ENCODE results near the gene CMKLR1. TPM values are rescaled to one million over a fixed set of nuclear protein-coding genes. Genes with fewer than 3 reads are reported as not detected.

CMKLR1 gene, protein sequence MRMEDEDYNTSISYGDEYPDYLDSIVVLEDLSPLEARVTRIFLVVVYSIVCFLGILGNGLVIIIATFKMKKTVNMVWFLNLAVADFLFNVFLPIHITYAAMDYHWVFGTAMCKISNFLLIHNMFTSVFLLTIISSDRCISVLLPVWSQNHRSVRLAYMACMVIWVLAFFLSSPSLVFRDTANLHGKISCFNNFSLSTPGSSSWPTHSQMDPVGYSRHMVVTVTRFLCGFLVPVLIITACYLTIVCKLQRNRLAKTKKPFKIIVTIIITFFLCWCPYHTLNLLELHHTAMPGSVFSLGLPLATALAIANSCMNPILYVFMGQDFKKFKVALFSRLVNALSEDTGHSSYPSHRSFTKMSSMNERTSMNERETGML
- total RNA-seq (2013): 21.8 TPM
- polyA plus RNA-seq (10 to 100 TPM in 1 of 3 donors, 1 to 10 TPM in 2; 7.5 to 11.6 (median 7.9) TPM), polyA minus RNA-seq (13.6 and 30.7 TPM in 2 replicates), total RNA-seq (0.59 to 14.0 (median 5.4) reads per million in 11 experiments)

DNA sequence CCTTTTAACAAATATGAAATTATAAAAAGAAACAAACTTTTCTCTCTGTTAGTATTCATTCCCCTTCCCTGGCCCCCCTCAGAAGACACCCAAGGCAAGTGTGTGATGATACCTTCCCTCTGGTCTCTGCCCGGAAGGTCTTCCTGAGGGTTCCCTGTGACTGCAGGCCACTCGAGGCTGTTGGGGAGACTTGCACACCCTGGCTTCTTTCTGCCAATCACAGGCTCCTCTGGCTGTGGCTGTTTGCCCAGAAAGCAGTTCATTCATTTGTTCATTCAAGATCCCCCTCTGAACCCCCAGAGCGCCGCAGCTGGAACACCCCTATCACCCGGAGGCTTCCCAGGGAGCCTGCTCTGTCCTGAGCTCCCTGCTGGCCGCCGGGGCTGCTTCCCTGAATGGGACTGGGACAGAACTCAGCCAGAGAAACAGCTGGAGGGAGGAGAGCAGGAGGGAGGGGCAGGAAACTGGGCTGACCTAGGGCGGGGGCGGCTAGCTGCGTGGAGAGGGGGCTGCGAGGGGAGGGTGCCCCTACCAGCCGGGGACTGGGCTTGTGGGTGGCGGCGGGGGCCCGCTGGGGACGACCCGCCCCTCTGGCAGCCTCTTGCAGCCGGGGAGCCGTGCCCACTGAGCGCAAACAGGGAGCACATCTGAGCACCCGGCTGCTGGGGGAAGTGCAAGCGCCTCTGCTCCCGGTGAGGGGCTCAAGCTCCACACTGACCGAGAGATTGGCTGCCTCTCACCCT is at the start of gene CMKLR1:
Gene CMKLR1, minus strand, starts transcription at position 397 of the 743 bp plus-strand sequence. CDS start 45,720 bp downstream, outside the sequence.
- no peaks in the 10 kb centered on the region for H4K20me1 ChIP-seq (ENCODE audit: insufficient read depth, low read length)
- H3K27ac Mint-ChIP-seq: peak within 1 kb of the TSS in 6 of 7 donors; percentile 20 to 82 (median 58)
- no peaks in the 10 kb centered on the region for H3K9me3 ChIP-seq (replicated peaks in 1 of 2; ENCODE audit: control insufficient read depth in 1 of 2, insufficient read depth in 1 of 2, low read length in 2 of 2)
- H3K4me3 ChIP-seq (replicated peaks in 1 of 3; ENCODE audit: low read depth in 2 of 3, low read length in 3 of 3): peak within 1 kb of the TSS; percentile 35 to 76 (median 48)
- no peaks in the 10 kb centered on the region for H3K36me3 ChIP-seq (replicated peaks in 1 of 2; ENCODE audit: control insufficient read depth in 1 of 2, insufficient read depth in 2 of 2, low read length in 2 of 2)
- 6% methylated on average over 24 of the region's 24 CpGs for WGBS (ENCODE audit: insufficient coverage)
- no peaks in the 10 kb centered on the region for H3K27me3 ChIP-seq (ENCODE audit: control insufficient read depth in 2 of 2, insufficient read depth in 2 of 2, low read length in 2 of 2)
- peaks cover 0 to 15% (median 6%) of the 10 kb centered on the region in 3 donors for H3K27me3 Mint-ChIP-seq (ENCODE audit: low read depth in 3 of 3)
- H3K36me3 Mint-ChIP-seq: peaks cover 2 to 3% of the 10 kb centered on the region in 2 donors
- peaks cover 61% of the 10 kb centered on the region for H3K4me1 Mint-ChIP-seq
- peak within 1 kb of the TSS; percentile 83 for H3K4me2 ChIP-seq (replicated peaks; ENCODE audit: extremely low read depth, low read length, poor library complexity, severe bottlenecking)
- intact Hi-C loops (cut with micrococcal nuclease): no loop called here
- peak in 2 of 3 donors; percentile 16 to 37 for DNase-seq
- no peaks in the 10 kb centered on the region for H3K9me3 Mint-ChIP-seq
- peak within 1 kb of the TSS; percentile 94 for H2AFZ ChIP-seq (ENCODE audit: insufficient read depth, low read depth, low read length, poor library complexity, severe bottlenecking)
- peak within 1 kb of the TSS in 1 of 2 donors; percentile 42 for H3K27ac ChIP-seq (ENCODE audit: low read depth in 1 of 2, low read length in 2 of 2)
- TF ChIP-seq, protein P1, sequence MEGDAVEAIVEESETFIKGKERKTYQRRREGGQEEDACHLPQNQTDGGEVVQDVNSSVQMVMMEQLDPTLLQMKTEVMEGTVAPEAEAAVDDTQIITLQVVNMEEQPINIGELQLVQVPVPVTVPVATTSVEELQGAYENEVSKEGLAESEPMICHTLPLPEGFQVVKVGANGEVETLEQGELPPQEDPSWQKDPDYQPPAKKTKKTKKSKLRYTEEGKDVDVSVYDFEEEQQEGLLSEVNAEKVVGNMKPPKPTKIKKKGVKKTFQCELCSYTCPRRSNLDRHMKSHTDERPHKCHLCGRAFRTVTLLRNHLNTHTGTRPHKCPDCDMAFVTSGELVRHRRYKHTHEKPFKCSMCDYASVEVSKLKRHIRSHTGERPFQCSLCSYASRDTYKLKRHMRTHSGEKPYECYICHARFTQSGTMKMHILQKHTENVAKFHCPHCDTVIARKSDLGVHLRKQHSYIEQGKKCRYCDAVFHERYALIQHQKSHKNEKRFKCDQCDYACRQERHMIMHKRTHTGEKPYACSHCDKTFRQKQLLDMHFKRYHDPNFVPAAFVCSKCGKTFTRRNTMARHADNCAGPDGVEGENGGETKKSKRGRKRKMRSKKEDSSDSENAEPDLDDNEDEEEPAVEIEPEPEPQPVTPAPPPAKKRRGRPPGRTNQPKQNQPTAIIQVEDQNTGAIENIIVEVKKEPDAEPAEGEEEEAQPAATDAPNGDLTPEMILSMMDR (IDR thresholded peaks at IDR 0.05): no peak
- peaks cover 2% of the 10 kb centered on the region for H3K79me2 ChIP-seq (ENCODE audit: insufficient read depth, low read length)
- peaks cover 58 to 64% of the 10 kb centered on the region in 2 donors for H3K4me1 ChIP-seq (ENCODE audit: control insufficient read depth in 1 of 2, insufficient read depth in 2 of 2, low read length in 2 of 2)
- H3K9ac ChIP-seq (ENCODE audit: insufficient read depth, low read length, poor library complexity, severe bottlenecking): peak within 1 kb of the TSS; percentile 53
- peak within 1 kb of the TSS; percentile 76 to 95 for H3K4me3 Mint-ChIP-seq

DNA sequence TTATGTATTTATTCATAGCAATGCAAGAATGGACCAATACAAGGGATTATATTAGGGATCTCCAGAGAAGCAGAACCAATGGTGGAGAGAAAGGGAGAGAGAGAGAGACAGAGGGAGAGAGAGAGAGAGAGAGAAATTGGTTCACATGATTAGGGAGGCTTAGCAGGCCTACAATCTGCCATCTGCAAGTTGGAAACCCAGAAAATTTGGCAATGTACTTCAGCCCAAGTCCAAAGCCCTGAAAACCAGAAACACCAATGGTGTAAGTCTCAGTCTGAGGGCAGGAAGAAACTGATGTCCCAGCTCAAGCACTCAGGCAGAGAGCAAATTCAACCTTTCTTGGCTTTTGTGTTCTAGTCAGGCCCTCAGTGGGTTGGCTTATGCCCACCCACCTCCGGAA is 48.7 kb upstream of the CMKLR1 start:
- Histone ChIP-seq H3K4me1 (ENCODE audit: control insufficient read depth in 1 of 2, insufficient read depth in 2 of 2, low read length in 2 of 2) (no peaks in the 10 kb centered on the region), H3K36me3 (replicated peaks in 1 of 2; ENCODE audit: control insufficient read depth in 1 of 2, insufficient read depth in 2 of 2, low read length in 2 of 2) (no peaks in the 10 kb centered on the region), H3K9ac (ENCODE audit: insufficient read depth, low read length, poor library complexity, severe bottlenecking) (no peak overlapping the region), H3K4me3 (replicated peaks in 1 of 3; ENCODE audit: low read depth in 2 of 3, low read length in 3 of 3) (no peak overlapping the region), H2AFZ (ENCODE audit: insufficient read depth, low read depth, low read length, poor library complexity, severe bottlenecking) (no peak overlapping the region), H3K27me3 (ENCODE audit: control insufficient read depth in 2 of 2, insufficient read depth in 2 of 2, low read length in 2 of 2) (peaks cover 6 to 8% of the 10 kb centered on the region in 2 donors), H3K79me2 (ENCODE audit: insufficient read depth, low read length) (no peaks in the 10 kb centered on the region), H3K27ac (ENCODE audit: low read depth in 1 of 2, low read length in 2 of 2) (no peak overlapping the region), H3K9me3 (replicated peaks in 1 of 2; ENCODE audit: control insufficient read depth in 1 of 2, insufficient read depth in 1 of 2, low read length in 2 of 2) (peaks cover 0 to 3% of the 10 kb centered on the region in 2 donors), H4K20me1 (ENCODE audit: insufficient read depth, low read length) (no peaks in the 10 kb centered on the region), H3K4me2 (replicated peaks; ENCODE audit: extremely low read depth, low read length, poor library complexity, severe bottlenecking) (no peak overlapping the region)
- peaks cover 0 to 11% (median 6%) of the 10 kb centered on the region in 7 donors for H3K9me3 Mint-ChIP-seq
- DNase-seq: no peak
- H3K27ac Mint-ChIP-seq: no peak overlapping the region
- H3K4me3 Mint-ChIP-seq: no peak overlapping the region
- intact Hi-C loops (cut with micrococcal nuclease): no loop called here
- no peaks in the 10 kb centered on the region for H3K4me1 Mint-ChIP-seq
- H3K36me3 Mint-ChIP-seq: no peaks in the 10 kb centered on the region
- TF ChIP-seq, protein P1 (IDR thresholded peaks at IDR 0.05): no peak
- peaks cover 4 to 6% (median 5%) of the 10 kb centered on the region in 3 donors for H3K27me3 Mint-ChIP-seq (ENCODE audit: low read depth in 3 of 3)
- WGBS (ENCODE audit: insufficient coverage): 100% methylated on average over 1 of the region's 1 CpG
